GM12875 (cell line): ENCODE data around the gene ZSCAN12.
"Not testable (repeated sequence)": the region's sequence is repeated elsewhere in the genome, so short reads cannot be mapped to it uniquely, and the experiment has no call there.

Source experiments
- H3K4me3 ChIP-seq: one replicate; pipeline ENCODE4 v1.5.1; 2011; ENCODE audit warnings: low read depth, low read length, control low read depth
- CTCF ChIP-seq: IDR thresholded peaks from 2 replicates; pipeline ENCODE4 v1.5.1; 2011; ENCODE audit warnings: low read depth, mild to moderate bottlenecking, control low read depth, inconsistent platforms, low read length, moderate library complexity, borderline replicate concordance; ENCODE audit not compliant: insufficient read depth

The ZSCAN12 gene

GRCh38 chr6:28377879-28378278 lies 21.7 kb downstream of the ZSCAN12 start:
- no peak overlapping the region for H3K4me3 ChIP-seq
- no peak for TF ChIP-seq CTCF

- no peak for TF ChIP-seq CTCF
These were observed 25.6 kb downstream of the ZSCAN12 start for GRCh38 chr6:28373925-28374324.

GRCh38 chr6:28371706-28372451 lies 27.7 kb downstream of the ZSCAN12 start:
- no peak for TF ChIP-seq CTCF
- H3K4me3 ChIP-seq = no peak overlapping the region

More at GRCh38 chr6:28373925-28374324, 25.6 kb downstream of the ZSCAN12 start:
- no peak overlapping the region for H3K4me3 ChIP-seq

- TF ChIP-seq CTCF = no peak
- H3K4me3 ChIP-seq = no peak overlapping the region
These were observed 28.3 kb downstream of the ZSCAN12 start for GRCh38 chr6:28371280-28371679.

DNA sequence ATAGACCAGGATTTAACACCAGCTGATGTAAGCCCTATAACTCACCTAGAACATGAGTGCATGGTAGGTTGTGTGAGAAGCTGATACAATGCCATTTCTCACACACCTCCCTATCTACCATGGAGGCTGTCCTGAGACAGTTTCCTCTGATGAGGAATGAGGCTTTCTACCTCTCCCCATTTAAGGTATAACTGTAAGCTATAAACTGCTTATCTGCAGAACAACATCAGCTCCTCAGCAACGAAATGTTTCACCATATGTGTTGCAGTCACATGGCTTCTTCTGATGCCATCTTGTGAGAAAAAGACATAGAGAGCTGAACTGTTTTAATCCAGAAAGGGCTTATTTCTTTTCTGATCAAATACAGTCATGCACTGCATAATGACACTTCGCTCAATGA lies 29.1 kb downstream of the ZSCAN12 start:
- no peak overlapping the region for H3K4me3 ChIP-seq
- TF ChIP-seq CTCF = no peak

GRCh38 chr6:28369463-28369862 lies 30.1 kb downstream of the ZSCAN12 start:
- no peak overlapping the region for H3K4me3 ChIP-seq
- TF ChIP-seq CTCF = no peak

- H3K4me3 ChIP-seq = no peak overlapping the region
- TF ChIP-seq CTCF = no peak
These were observed 31.0 kb downstream of the ZSCAN12 start for GRCh38 chr6:28368522-28368921.

- not testable (repeated sequence) for H3K4me3 ChIP-seq
These were observed 34.0 kb downstream of the ZSCAN12 start for GRCh38 chr6:28365590-28365989.
